ENCODE results near the gene SLF2. TPM values are rescaled to one million over a fixed set of nuclear protein-coding genes. Genes with fewer than 3 reads are reported as not detected.

Gene SLF2
- total RNA-seq, 2 donors from 2014 or later, result 11.5 to 12.3 TPM

DNA sequence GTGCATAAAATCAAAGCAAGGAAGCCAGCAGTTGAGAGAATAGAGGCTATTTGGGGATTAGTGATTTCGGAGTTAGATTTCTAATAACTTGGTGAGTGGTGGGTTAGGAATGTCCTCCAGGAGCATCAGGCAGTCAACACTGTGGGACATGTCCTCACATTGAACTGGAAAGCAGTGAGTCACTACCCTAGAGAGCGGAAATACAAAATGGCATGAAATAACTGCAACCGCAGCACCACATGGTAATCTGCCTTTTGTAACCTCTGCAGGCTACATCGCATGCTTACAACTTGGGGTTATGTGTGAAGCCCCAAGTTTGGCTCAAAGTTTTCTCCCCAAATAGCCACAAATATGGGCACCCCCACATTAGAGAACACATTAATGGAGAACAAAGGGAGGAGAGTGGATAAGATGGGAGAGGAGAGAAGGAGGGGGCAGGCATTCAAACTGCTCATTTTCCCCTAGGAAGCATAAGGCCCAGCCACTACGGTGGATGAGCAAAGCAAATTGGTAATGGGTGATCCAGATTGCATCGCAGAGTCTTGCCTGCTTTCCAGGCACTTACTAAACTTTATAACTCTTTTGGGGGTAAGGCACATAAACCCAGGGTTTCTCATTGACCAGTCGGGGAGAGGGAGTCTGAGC lies 22.0 kb upstream of the SLF2 start:
- peak; percentile 42 for DNase-seq (ENCODE audit: low spot score)
- TF ChIP-seq, protein P1, sequence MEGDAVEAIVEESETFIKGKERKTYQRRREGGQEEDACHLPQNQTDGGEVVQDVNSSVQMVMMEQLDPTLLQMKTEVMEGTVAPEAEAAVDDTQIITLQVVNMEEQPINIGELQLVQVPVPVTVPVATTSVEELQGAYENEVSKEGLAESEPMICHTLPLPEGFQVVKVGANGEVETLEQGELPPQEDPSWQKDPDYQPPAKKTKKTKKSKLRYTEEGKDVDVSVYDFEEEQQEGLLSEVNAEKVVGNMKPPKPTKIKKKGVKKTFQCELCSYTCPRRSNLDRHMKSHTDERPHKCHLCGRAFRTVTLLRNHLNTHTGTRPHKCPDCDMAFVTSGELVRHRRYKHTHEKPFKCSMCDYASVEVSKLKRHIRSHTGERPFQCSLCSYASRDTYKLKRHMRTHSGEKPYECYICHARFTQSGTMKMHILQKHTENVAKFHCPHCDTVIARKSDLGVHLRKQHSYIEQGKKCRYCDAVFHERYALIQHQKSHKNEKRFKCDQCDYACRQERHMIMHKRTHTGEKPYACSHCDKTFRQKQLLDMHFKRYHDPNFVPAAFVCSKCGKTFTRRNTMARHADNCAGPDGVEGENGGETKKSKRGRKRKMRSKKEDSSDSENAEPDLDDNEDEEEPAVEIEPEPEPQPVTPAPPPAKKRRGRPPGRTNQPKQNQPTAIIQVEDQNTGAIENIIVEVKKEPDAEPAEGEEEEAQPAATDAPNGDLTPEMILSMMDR (IDR thresholded peaks at IDR 0.05), result no peak
- Histone ChIP-seq H3K27me3 (no peaks in the 10 kb centered on the region), H3K36me3 (no peaks in the 10 kb centered on the region), H3K27ac (no peak overlapping the region), H3K9me3 (no peaks in the 10 kb centered on the region), H3K4me1 (no peaks in the 10 kb centered on the region), H3K4me3 (no peak overlapping the region)

DNA sequence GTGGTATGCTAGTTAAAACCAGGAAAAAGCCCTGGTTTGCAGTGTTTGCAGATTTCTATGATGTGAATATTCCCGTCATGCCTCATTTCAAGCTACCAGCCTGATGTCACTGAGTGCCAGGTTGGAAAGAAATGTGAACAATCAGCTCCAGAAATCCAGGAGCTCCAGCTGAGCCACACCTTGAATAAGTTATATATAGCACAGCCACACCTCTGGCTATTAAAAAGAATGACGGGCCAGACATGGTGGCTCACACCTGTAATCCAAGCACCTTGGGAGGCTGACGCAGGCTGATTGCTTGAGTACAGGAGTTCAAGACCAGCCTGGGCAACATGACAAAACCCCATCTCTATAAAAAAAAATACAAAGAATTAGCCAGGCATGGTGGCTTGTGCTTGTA lies 18.7 kb upstream of the SLF2 start:
- Histone ChIP-seq H3K4me3 (no peak overlapping the region), H3K4me1 (no peaks in the 10 kb centered on the region), H3K36me3 (no peaks in the 10 kb centered on the region), H3K27me3 (no peaks in the 10 kb centered on the region), H3K27ac (no peak overlapping the region), H3K9me3 (no peaks in the 10 kb centered on the region)
- DNase-seq (ENCODE audit: low spot score), result peak; percentile 49
- TF ChIP-seq, protein P1 (IDR thresholded peaks at IDR 0.05), result no peak

DNA sequence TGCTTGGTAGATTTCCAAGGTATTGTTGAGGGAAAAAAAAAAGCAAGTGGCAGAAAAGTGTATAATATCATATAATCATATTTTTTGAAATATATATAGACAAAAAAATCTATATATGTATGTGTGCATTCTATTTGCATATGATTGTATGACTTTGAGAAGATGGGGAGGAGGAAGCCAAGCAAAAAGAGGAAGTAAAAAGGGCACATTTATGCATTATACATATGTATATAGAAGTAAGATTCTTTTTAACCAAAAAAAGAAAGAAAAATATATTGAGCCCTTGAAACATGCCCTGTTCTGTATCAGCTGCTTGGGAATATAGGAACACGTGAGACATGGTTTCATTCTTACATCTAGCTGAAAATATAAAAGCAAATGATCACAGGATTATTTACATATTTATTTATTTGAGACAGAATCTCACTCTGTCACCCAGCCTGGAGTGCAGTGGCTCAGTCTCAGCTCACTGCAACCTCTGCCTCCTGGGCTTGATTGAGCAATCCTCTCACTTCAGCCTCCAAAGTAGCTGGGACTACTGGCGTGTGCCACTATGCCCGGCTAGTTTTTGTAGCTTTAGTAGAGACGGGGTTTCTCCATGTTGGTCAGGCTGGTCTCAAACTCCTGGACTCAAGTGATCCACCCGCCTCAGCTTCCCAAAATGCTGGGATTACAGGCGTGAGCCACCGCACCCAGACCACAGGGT lies 18.0 kb upstream of the SLF2 start:
- H3K4me3 ChIP-seq, result no peak overlapping the region
- no peaks in the 10 kb centered on the region for H3K9me3 ChIP-seq
- H3K27me3 ChIP-seq, result no peaks in the 10 kb centered on the region
- TF ChIP-seq, protein P1 (IDR thresholded peaks at IDR 0.05), result no peak
- no peaks in the 10 kb centered on the region for H3K36me3 ChIP-seq
- H3K4me1 ChIP-seq, result no peaks in the 10 kb centered on the region
- no peak overlapping the region for H3K27ac ChIP-seq
- peak; percentile 54 for DNase-seq (ENCODE audit: low spot score)

DNA sequence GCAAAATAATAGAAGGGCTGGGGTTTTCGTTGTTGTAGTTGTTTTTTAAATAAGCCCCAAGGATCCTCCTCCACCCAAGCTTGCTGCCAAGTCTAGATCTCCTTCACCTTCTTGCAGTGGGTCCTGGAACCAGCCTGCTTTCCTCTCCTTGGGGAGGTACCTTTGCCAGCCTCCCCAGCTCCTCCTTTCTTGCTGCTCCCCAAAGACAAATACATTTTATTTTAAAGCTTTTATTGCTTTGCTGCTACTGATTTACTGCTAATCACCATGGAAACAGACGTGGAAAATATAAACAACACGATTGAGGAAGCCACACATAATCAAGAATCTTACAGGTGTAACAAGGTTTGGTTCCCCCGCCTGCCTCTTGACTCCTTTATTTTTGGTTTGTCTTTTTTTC lies 17.4 kb upstream of the SLF2 start:
- H3K27ac ChIP-seq, result no peak overlapping the region
- H3K27me3 ChIP-seq, result no peaks in the 10 kb centered on the region
- no peak overlapping the region for H3K4me3 ChIP-seq
- no peaks in the 10 kb centered on the region for H3K9me3 ChIP-seq
- DNase-seq (ENCODE audit: low spot score), result no peak
- no peaks in the 10 kb centered on the region for H3K4me1 ChIP-seq
- no peaks in the 10 kb centered on the region for H3K36me3 ChIP-seq
- TF ChIP-seq, protein P1 (IDR thresholded peaks at IDR 0.05), result no peak

DNA sequence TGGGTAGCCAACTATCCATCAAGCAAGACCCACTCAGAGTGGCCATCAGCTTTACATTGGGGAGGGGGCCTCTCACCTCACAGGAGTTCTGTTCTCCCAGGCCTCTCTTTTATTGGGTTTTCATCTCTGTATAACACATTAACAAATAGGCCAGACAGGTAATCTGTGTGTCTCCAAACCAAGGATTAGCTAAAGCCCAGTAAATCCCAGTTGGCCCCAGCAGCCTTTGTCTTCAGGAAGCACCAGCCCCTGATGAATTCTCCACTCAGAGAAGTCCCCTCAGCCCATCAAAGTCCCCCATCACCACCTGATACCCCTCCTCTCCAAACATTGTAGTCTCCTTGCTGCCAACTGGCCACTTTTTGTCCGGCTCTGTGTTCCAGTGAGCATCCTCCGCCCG lies 16.9 kb upstream of the SLF2 start:
- TF ChIP-seq, protein P1 (IDR thresholded peaks at IDR 0.05), result no peak
- no peaks in the 10 kb centered on the region for H3K36me3 ChIP-seq
- DNase-seq (ENCODE audit: low spot score), result no peak
- H3K4me3 ChIP-seq, result no peak overlapping the region
- H3K27me3 ChIP-seq, result no peaks in the 10 kb centered on the region
- H3K9me3 ChIP-seq, result no peaks in the 10 kb centered on the region
- no peaks in the 10 kb centered on the region for H3K4me1 ChIP-seq
- H3K27ac ChIP-seq, result no peak overlapping the region
